H1 (cell line): Measurements from ENCODE around the gene RNF13. TPM values are rescaled to one million over a fixed set of nuclear protein-coding genes. Genes with fewer than 3 reads are reported as not detected.

Experiments used
- BRCA1 ChIP-seq: IDR thresholded peaks from 2 replicates; pipeline ENCODE4 v1.6.1; 2012; ENCODE audit warnings: low read depth, low read length, improper control_type of control experiment
- CEBPB ChIP-seq: IDR thresholded peaks from 2 replicates; pipeline ENCODE4 v1.6.1; 2012; ENCODE audit warnings: low read depth, low read length
- CHD2 ChIP-seq: IDR thresholded peaks from 2 replicates; pipeline ENCODE4 v1.6.1; 2012; ENCODE audit warnings: low read length, improper control_type of control experiment
- NANOG ChIP-seq: IDR thresholded peaks from 2 replicates; pipeline ENCODE4 v1.6.1; 2011; ENCODE audit warnings: low read length, low read depth, mild to moderate bottlenecking, inconsistent platforms; ENCODE audit not compliant: insufficient read depth, poor library complexity, severe bottlenecking
- POU5F1 ChIP-seq: IDR thresholded peaks from 2 replicates; pipeline ENCODE4 v1.6.1; 2011; ENCODE audit warnings: low read depth, mild to moderate bottlenecking, low read length, moderate library complexity
- RBBP5 ChIP-seq: IDR thresholded peaks from 2 replicates; pipeline ENCODE4 v1.7.1; 2012; ENCODE audit warnings: low read depth, mild to moderate bottlenecking, inconsistent platforms, low read length, moderate library complexity, borderline replicate concordance
- SAP30 ChIP-seq: fragments of 300-600 bp; sonication (generic); IDR thresholded peaks from 2 replicates; pipeline ENCODE4 v1.7.1; 2012; ENCODE audit warnings: low read length, moderate library complexity, mild to moderate bottlenecking, inconsistent platforms; ENCODE audit not compliant: insufficient read depth, insufficient replicate concordance
- polyA plus RNA-seq, 7 experiments: library from polyadenylated mRNA; depleted of rRNA in 3 of 7; stranded (reverse) in 5 of 7; unstranded in 2 of 7; fragments of >200 nt in 5 of 7; fragments of 200-250 nt in 2 of 7; gene quantifications; 1 replicate in 5 of 7; 2 replicates in 1 of 7; 4 replicates in 1 of 7; pipeline versions ENCODE4 v1.2.1 to v1.2.3, GENCODE V29; 2011 to 2013; ENCODE audit warnings: missing spikeins in 2 of 7, mixed read lengths in 2 of 7
- total RNA-seq: library from RNA; stranded (reverse); fragmentation: NEBNext Ultra II Directional; extraction: Animal tissue kit (Norgen Biotek cat#: 25700); gene quantifications from 2 replicates; pipeline ENCODE4 v1.2.1, GENCODE V29; 2021
- TF ChIP-seq, protein P1 (sequence below): IDR thresholded peaks from 2 replicates; pipeline ENCODE4 v1.6.1; 2012; ENCODE audit warnings: inconsistent platforms
- TF ChIP-seq, protein P2 (sequence below): fragments of 300-600 bp; sonication (generic); IDR thresholded peaks from 2 replicates; pipeline ENCODE4 v1.7.1; 2012; ENCODE audit warnings: low read length, moderate library complexity, mild to moderate bottlenecking, inconsistent platforms; ENCODE audit not compliant: insufficient replicate concordance

RNF13 gene
- total and polyA plus RNA-seq, 2 of the 8 experiments (the other 6 are each of a cell fraction or from before 2014, with no cell fraction given): 19.4 to 35.4 TPM

DNA sequence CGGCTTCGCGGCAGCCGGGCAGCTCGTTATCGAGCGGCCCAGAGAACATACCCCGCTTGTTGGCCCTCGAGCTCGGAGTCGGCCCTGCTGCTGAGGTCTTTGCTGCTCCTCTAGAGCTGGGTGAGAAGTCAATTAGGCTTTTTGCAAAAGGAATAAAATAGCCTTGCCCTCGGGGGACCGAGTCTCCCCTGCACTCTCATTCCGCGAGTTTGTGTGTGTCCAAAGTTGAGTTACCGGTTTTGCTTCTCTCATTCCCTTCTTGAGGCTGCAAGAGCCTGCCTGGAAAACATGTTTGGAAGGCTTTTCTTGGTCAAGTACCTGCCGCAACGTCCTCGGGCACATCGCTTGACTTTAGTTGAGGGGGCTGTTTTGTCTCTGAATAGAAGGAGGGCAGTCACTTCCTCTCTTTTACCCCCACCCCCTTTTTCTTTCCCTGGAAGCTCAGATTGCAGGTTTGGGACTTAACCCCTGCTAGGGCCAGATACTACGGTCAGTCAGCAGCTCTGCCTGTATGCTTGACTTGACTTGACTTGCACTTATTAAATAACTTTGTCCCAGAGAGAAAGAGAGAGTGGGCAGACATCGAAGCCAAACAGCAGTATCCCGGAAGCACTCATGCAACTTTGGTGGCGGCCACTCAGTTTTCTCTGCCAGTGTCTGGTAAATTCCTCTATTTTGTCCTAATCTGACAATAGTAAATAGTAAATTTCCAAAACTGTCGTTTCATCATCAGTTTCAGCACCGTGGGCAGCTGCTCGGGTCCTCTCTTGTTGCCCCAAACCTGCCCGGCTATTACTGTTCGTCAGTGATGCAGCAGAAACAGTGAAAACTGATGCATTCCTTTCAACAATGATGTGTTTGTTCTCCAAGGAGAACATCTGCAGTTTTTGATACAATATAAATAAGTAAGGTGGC, 609 bp downstream of the RNF13 start (continued):
- TF ChIP-seq BRCA1: no peak
- TF ChIP-seq RBBP5: no peak
- TF ChIP-seq, protein P1, sequence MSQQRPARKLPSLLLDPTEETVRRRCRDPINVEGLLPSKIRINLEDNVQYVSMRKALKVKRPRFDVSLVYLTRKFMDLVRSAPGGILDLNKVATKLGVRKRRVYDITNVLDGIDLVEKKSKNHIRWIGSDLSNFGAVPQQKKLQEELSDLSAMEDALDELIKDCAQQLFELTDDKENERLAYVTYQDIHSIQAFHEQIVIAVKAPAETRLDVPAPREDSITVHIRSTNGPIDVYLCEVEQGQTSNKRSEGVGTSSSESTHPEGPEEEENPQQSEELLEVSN: no peak
- peak; percentile 95 for TF ChIP-seq SAP30
- TF ChIP-seq, protein P2, sequence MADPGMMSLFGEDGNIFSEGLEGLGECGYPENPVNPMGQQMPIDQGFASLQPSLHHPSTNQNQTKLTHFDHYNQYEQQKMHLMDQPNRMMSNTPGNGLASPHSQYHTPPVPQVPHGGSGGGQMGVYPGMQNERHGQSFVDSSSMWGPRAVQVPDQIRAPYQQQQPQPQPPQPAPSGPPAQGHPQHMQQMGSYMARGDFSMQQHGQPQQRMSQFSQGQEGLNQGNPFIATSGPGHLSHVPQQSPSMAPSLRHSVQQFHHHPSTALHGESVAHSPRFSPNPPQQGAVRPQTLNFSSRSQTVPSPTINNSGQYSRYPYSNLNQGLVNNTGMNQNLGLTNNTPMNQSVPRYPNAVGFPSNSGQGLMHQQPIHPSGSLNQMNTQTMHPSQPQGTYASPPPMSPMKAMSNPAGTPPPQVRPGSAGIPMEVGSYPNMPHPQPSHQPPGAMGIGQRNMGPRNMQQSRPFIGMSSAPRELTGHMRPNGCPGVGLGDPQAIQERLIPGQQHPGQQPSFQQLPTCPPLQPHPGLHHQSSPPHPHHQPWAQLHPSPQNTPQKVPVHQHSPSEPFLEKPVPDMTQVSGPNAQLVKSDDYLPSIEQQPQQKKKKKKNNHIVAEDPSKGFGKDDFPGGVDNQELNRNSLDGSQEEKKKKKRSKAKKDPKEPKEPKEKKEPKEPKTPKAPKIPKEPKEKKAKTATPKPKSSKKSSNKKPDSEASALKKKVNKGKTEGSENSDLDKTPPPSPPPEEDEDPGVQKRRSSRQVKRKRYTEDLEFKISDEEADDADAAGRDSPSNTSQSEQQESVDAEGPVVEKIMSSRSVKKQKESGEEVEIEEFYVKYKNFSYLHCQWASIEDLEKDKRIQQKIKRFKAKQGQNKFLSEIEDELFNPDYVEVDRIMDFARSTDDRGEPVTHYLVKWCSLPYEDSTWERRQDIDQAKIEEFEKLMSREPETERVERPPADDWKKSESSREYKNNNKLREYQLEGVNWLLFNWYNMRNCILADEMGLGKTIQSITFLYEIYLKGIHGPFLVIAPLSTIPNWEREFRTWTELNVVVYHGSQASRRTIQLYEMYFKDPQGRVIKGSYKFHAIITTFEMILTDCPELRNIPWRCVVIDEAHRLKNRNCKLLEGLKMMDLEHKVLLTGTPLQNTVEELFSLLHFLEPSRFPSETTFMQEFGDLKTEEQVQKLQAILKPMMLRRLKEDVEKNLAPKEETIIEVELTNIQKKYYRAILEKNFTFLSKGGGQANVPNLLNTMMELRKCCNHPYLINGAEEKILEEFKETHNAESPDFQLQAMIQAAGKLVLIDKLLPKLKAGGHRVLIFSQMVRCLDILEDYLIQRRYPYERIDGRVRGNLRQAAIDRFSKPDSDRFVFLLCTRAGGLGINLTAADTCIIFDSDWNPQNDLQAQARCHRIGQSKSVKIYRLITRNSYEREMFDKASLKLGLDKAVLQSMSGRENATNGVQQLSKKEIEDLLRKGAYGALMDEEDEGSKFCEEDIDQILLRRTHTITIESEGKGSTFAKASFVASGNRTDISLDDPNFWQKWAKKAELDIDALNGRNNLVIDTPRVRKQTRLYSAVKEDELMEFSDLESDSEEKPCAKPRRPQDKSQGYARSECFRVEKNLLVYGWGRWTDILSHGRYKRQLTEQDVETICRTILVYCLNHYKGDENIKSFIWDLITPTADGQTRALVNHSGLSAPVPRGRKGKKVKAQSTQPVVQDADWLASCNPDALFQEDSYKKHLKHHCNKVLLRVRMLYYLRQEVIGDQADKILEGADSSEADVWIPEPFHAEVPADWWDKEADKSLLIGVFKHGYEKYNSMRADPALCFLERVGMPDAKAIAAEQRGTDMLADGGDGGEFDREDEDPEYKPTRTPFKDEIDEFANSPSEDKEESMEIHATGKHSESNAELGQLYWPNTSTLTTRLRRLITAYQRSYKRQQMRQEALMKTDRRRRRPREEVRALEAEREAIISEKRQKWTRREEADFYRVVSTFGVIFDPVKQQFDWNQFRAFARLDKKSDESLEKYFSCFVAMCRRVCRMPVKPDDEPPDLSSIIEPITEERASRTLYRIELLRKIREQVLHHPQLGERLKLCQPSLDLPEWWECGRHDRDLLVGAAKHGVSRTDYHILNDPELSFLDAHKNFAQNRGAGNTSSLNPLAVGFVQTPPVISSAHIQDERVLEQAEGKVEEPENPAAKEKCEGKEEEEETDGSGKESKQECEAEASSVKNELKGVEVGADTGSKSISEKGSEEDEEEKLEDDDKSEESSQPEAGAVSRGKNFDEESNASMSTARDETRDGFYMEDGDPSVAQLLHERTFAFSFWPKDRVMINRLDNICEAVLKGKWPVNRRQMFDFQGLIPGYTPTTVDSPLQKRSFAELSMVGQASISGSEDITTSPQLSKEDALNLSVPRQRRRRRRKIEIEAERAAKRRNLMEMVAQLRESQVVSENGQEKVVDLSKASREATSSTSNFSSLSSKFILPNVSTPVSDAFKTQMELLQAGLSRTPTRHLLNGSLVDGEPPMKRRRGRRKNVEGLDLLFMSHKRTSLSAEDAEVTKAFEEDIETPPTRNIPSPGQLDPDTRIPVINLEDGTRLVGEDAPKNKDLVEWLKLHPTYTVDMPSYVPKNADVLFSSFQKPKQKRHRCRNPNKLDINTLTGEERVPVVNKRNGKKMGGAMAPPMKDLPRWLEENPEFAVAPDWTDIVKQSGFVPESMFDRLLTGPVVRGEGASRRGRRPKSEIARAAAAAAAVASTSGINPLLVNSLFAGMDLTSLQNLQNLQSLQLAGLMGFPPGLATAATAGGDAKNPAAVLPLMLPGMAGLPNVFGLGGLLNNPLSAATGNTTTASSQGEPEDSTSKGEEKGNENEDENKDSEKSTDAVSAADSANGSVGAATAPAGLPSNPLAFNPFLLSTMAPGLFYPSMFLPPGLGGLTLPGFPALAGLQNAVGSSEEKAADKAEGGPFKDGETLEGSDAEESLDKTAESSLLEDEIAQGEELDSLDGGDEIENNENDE: no peak
- no peak for TF ChIP-seq CEBPB
- TF ChIP-seq POU5F1: no peak
- no peak for TF ChIP-seq NANOG
- TF ChIP-seq CHD2: no peak
